ENCODE measurements around the gene ZBTB17.

The ZBTB17 gene

DNA sequence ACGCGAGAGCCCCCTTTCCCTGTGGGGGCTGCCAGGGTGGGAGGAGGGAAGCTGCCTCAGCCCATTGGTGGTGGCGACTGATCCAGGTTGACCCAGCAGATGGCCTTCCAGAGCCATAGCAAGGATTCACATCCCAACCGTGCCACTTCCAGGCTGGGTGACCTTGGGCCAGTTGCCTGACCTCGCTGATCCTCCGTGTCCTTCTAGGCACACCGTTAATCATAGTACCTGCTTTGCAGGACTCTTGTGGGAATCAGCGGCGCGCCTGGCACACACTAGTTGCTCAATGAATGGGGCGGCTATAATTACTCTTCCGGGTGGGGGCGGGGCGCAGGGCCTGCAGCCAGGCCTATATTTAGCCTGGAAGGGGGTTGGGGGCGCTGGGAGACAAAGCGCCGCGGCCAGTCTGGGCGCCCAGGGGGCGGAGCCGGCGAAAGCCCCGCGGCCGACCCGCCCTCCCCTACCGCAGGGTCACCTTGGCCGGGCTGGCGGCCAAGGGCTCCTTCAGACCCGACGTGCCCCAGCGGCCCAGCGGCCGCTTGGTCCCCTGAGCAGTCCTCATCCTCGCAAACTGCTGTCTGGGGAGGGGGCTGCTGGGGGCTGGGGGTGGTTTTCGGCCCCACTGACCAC is 36.8 kb upstream of the ZBTB17 start:
- Mint-ChIP-seq H3K36me3 (ENCODE audit: low read depth) (no peaks in the 10 kb centered on the region), H3K4me1 (peaks cover 30% of the 10 kb centered on the region), H3K9me3 (no peaks in the 10 kb centered on the region), H3K4me3 (no peak overlapping the region), H3K27ac (no peak overlapping the region), H3K27me3 (ENCODE audit: low read depth, poor library complexity) (peaks cover 21% of the 10 kb centered on the region)
- peak; percentile 66 for DNase-seq
- TF ChIP-seq CTCF (IDR thresholded peaks at IDR 0.05): no peak

GRCh38 chr1:16011936-16012589 is 36.2 kb upstream of the ZBTB17 start:
- DNase-seq: no peak
- H3K36me3 Mint-ChIP-seq (ENCODE audit: low read depth): no peaks in the 10 kb centered on the region
- H3K4me1 Mint-ChIP-seq: peaks cover 27% of the 10 kb centered on the region
- H3K4me3 Mint-ChIP-seq: no peak overlapping the region
- no peak overlapping the region for H3K27ac Mint-ChIP-seq
- H3K27me3 Mint-ChIP-seq (ENCODE audit: low read depth, poor library complexity): peaks cover 21% of the 10 kb centered on the region
- TF ChIP-seq CTCF (IDR thresholded peaks at IDR 0.05): no peak
- H3K9me3 Mint-ChIP-seq: no peaks in the 10 kb centered on the region

GRCh38 chr1:16010837-16011236 is 34.9 kb upstream of the ZBTB17 start:
- H3K36me3 Mint-ChIP-seq (ENCODE audit: low read depth): no peaks in the 10 kb centered on the region
- no peaks in the 10 kb centered on the region for H3K9me3 Mint-ChIP-seq
- no peak overlapping the region for H3K27ac Mint-ChIP-seq
- no peak overlapping the region for H3K4me3 Mint-ChIP-seq
- peaks cover 21% of the 10 kb centered on the region for H3K27me3 Mint-ChIP-seq (ENCODE audit: low read depth, poor library complexity)
- DNase-seq: no peak
- no peak for TF ChIP-seq CTCF (IDR thresholded peaks at IDR 0.05)
- H3K4me1 Mint-ChIP-seq: peaks cover 32% of the 10 kb centered on the region

GRCh38 chr1:16009678-16010077 is 33.8 kb upstream of the ZBTB17 start:
- H3K9me3 Mint-ChIP-seq: no peaks in the 10 kb centered on the region

DNA sequence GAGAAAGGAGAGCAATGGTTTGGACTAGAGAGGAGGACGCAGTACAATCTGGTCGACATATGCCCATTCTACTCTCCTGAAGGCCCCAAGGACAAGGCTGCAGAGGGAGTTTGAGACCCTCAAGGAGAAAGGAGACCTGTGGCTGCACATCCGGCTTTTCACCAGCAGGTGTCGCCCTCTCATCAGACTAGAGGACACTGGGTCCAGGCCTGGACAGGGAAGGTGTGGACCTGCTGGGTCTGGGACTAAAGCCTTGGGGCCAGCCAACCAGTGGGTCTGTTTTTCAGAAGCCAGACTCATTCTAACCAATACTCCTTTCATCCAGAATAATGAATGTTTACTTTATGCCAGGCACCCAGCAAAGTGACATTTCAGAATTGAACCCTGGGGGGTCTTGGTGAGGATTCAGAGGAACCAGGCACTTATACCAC is 33.1 kb upstream of the ZBTB17 start:
- TF ChIP-seq CTCF (IDR thresholded peaks at IDR 0.05): peak; percentile 97
- H3K4me1 Mint-ChIP-seq: peaks cover 16% of the 10 kb centered on the region
- peak; percentile 94 for DNase-seq
- peaks cover 17% of the 10 kb centered on the region for H3K27me3 Mint-ChIP-seq (ENCODE audit: low read depth, poor library complexity)
- no peak overlapping the region for H3K27ac Mint-ChIP-seq
- H3K4me3 Mint-ChIP-seq: no peak overlapping the region
- H3K9me3 Mint-ChIP-seq: no peaks in the 10 kb centered on the region
- H3K36me3 Mint-ChIP-seq (ENCODE audit: low read depth): no peaks in the 10 kb centered on the region

More at GRCh38 chr1:16009678-16010077, 33.8 kb upstream of the ZBTB17 start:
- no peak overlapping the region for H3K27ac Mint-ChIP-seq
- DNase-seq: no peak
- peaks cover 17% of the 10 kb centered on the region for H3K27me3 Mint-ChIP-seq (ENCODE audit: low read depth, poor library complexity)
- TF ChIP-seq CTCF (IDR thresholded peaks at IDR 0.05): no peak
- peaks cover 21% of the 10 kb centered on the region for H3K4me1 Mint-ChIP-seq
- no peaks in the 10 kb centered on the region for H3K36me3 Mint-ChIP-seq (ENCODE audit: low read depth)
- no peak overlapping the region for H3K4me3 Mint-ChIP-seq

Data from nephron progenitor cell (in vitro differentiated cells).